Left lobe of liver (tissue), 2 donors: ENCODE results near the gene TMEM217. TPM values are rescaled to one million over a fixed set of nuclear protein-coding genes. Genes with fewer than 3 reads are reported as not detected.
A peak's percentile ranks its signal among the peaks of the same experiment; 100 is the strongest.
"Not testable (repeated sequence)": the region's sequence is repeated elsewhere in the genome, so short reads cannot be mapped to it uniquely, and the experiment has no call there.

Source experiments
- ATAC-seq: fragments of 200-7000 bp; cut with Tn5 transposase; one replicate; pipeline ENCODE4 v1.9.1; 2020; ENCODE audit warnings: mild to moderate bottlenecking, moderate library complexity
- DNase-seq: peaks from one replicate; pipeline ENCODE4 v3.0.0-alpha.2; 2020; ENCODE audit warnings: low spot score
- total RNA-seq: library from RNA; stranded (reverse); gene quantifications from one replicate; pipeline ENCODE4 v1.2.1, GENCODE V29; 2021
- donor health status: DM: no; HTN: no; CAD: no; lungs with moderate emphysema.
- donor health status: DM: no; HTN: yes; CAD: no.

The TMEM217 gene
- total RNA-seq, 1 donor from 2014 or later, result not detected

DNA sequence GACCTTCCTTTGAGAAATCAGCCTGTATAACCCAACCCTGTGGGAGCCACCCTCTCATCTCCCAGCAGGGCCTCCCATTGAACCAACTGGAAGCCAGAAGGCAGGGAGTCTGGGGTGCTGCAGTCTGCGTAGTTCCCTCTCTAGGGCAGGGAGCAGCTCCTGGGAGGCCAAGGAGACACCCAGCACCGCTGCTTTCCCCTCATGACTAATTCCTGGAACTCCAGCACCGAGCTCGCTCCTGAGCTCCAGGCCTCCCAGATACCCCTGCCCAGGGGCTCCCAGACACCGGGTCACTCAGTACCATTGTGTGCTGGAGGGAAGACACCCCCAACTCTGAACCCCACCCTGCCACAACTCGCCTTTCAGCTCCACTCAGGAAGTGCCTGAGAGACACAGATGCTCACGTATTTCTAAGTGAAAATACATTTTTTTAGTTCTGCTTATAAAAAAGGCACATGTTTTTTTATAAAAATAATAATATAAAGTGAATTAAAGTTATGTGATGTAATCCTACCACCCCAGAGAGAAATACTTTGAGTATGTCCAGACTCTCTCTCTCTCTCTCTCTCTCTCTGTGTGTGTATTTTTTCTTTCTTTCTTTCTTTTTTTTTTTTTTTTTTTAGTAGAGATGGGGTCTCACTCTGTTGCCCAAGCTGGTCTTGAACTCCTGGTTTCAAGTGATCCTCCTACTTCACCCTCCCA is 70.5 kb downstream of the TMEM217 start:
- peak; percentile 39 for ATAC-seq
- DNase-seq, result no peak

DNA sequence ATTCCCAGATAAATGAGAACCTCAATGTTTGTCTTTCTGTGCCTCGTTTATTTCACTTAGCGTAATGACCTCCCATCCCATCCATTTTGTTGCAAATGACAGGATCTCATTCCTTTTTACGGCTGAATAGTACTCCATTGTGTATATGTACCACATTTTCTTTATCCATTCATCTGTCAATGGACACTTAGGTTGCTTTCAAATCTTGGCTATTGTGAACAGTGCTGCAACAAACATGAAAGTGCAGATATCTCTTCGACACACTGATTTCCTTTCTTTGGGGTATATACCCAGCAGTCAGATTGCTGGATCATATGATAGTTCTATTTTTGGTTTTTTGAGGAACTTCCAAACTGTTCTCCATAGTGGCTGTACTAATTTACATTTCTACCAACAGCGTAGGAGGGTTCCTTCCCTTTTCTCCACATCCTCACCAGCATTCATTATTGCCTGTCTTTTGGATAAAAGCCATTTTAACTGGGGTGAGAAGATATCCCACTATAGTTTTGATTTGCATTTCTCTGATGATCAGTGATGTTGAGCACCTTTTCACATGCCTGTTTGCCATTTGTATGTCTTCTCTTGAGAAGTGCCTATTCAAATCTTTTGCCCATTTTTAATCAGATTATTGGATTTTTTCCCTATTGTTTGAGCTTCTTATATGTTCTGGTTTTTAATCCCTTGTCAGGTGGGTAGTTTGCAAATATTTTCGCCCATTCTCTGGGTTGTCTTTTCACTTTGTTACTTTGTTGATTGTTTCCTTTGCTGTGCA is 71.8 kb downstream of the TMEM217 start:
- not testable (repeated sequence) for ATAC-seq, DNase-seq

DNA sequence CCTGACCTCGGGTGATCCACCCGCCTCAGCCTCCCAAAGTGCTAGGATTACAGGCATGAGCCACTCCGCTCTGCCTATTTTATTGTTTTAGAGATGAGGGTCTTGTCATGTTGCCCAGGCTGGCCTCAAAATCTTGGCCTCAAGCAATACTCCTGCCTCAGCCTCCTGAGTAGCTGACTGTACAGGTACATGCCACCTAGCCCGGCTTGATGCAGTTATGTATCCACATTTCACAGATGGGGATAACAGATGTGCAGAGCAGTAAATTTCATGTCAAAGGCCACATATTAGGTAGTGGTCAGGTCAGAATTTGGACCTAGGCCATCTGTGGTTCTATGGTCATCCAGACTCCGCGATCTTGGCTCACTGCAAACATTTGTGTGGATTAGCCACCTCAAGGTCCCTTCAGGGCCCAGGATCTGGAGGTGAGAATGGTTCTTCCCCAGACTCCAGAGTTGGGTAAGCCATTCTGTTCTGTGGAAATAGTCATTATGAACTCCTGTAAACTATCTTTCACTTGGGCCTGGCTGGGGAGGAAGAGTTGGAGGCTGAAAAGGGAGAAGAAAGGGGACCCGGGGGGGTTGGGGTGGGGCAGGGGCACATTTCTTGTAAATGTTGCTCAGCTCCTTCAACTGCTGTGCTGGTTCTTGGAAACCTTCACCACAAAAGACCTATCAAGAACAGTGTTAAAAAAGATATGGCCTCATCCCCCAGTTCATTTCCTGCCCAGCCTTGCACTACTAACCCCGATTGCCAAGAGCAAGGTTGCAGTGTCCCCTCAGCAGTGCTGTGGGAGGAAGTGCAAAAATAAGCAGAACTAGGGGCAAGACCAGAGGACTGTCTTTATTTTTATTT is 75.0 kb downstream of the TMEM217 start:
- DNase-seq (no peak), ATAC-seq (peak; percentile 70)

DNA sequence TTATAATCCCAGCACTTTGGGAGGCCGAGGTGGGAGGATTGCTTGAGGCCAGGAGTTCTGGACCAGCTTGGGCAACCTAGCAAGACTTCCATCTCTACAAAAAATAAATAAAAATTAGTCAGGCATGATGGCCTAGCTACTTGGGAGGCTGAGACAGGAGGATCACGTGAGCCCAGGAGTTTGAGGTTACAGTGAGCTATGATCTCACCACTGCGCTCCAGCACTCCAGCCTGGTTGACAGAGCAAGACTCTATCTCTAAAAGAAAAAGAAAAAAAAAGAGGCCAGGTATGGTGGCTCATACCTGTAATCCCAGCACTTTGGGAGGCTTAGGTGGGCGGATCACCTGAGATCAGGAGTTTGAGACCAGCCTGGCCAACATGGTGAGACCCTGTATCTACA is 77.3 kb downstream of the TMEM217 start:
- DNase-seq, result not testable (repeated sequence)

DNA sequence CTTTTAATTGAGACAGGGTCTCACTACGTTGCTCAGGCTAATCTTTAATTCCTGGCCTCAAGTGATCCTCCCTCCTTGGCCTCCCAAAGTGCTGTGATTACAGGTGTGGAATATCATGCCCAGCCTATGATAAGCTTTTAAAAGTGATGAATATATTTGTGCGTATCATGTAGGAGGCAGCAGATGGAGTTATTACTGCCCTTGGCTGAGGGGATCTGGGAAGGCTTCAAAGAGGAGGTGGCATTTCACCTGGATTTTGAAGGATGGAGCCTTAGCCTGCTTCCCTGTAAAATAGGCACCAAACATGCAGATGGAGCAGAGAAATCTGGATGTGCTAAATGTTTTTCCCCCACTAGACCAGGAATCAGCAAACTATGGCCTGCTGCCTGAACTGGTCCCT is 77.9 kb downstream of the TMEM217 start:
- DNase-seq, result no peak
- no peak for ATAC-seq

More for the DNA sequence above, 77.3 kb downstream of the TMEM217 start:
- ATAC-seq, result not testable (repeated sequence)

DNA sequence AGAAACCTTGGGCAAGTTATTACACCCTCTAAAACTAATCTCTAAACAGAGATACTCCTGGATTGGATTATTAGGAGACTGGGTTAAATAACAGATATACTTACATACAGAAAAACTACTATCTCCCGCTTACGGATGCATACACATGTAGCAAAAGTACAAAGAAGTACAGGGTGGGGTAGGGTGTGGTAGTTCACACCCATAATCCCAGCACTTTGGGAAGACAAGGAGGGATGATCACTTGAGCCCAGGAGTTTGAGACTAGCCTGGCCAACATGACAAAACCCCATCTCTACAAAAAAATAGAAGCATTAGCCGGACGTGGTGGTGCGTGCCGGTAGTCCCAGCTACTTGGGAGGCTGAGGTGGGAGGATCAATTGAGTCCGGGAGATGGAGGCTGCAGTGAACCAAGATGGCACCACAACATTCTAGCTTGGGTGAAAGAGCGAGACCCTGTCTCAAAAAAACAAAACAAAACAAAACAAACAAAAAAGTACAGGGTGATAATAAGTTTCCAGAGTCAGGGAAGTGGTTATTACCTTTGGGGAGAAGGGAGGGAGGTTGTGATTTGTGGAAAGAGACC is 79.9 kb downstream of the TMEM217 start:
- ATAC-seq (no peak), DNase-seq (no peak)

DNA sequence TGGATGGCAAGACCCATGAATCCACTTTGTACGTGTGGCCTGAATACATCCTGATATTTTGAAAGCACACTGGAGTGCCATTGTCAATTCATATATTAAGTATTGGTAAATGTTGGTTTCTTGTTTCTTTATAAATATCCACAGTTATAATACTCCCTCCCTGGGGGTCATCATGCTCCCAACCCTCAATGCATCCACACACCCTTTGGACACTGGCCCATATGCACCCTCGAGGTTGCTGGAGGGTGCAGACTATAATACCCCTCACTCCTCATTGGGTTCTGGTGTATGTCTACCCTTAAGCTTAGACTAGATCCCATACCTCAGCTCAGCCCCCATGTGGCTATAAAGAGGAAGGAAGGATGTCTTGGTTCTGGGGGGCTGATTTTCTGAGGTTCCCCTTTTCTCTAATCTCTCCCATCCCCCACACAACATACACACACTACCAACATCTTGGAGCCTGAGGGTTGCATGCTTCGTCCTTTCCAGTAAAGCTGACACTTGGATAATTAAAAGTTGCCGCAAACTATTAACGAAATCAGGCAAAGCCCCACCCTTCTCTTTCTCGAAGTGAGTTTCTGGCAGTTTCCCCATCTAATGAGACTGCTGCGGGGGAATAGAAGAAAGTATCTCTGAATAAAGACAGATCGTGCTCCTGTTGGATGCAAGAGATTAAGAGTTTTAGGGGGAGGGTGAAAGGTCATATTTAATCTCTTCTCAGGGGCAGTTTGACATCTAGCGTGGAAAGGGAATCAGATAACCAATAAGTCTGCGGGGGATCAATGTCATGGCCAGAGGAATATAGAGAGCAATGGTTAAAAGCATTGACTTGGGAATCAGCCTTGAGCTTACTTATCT is 80.6 kb downstream of the TMEM217 start:
- ATAC-seq (no peak), DNase-seq (no peak)

DNA sequence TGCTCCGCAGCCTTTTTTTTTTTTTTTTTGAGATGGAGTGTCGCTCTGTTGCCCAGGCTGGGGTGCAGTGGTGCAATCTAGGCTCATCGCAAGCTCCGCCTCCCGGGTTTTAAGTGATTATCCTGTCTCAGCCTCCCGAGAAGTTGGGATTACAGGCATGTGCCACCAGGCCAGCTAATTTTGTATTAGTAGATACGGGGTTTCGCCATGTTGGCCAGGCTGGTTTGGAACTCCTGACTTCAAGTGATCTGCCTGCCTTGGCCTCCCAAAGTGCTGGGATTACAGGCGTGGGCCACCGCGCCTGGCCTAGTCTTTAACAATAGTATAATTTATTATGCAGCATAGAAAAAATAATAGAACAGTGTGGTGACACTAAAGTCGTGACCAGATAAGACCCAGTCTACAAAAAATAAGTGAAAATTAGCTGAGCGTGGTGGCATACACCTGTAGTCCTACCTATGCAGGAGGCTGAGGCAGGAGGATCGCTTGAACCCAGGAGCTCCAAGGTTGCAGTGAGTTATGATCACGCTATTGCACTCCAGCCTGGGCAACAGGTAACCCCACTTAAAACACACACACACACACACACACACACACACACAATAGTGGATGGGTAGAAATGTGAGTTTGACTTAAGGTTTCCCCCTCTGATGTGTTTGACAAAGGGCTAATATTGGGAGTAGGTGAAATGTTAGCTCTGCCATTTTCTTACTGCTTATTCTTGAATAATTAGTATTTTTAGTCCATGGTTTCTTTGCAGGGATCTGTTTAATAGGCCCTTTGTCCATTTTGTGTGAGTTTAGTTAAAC is 81.5 kb downstream of the TMEM217 start:
- DNase-seq, result no peak

DNA sequence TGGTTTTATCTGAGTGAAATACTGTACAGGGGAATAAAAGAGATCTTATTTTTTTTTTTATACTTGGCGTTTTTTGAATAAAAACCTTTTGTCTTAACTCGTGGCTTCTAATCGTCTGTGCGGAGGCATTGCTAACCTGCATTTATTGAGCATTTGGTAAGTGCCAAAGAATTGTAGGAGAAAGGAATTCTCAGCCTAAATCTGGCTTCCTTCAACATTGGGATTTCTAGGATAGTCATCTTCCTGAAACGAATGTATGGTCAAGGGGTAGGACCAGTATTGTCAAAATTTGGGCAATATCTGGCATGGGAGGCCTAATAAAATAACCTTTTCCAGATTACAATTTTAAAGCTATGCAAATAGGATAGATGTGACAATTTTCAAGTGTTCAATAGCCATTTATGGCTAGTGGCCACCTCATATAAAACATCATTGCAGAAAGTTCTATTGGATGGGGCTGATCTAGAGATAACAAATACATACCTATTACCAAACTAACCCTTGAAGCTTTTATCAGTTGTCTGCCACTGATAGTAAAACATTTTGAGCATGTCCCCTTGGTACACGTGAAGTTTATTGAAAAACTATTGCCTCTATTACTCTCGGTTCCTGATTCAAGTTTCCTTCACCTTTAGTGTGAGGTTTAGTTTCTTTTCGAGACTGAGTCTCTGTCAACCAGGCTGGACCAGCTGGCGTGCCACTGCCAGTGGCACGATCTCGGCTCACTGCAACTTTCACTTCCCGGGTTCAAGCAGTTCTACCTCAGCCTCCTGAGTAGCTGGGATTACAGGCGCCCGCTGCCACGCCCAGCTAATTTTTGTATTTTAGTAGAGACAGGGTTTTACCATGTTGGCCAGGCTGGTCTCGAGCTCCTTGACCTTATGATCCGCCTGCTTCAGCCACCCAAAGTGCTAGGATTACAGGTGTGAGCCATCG is 82.3 kb downstream of the TMEM217 start:
- ATAC-seq (no peak), DNase-seq (no peak)

More for the DNA sequence above, 81.5 kb downstream of the TMEM217 start:
- no peak for ATAC-seq

DNA sequence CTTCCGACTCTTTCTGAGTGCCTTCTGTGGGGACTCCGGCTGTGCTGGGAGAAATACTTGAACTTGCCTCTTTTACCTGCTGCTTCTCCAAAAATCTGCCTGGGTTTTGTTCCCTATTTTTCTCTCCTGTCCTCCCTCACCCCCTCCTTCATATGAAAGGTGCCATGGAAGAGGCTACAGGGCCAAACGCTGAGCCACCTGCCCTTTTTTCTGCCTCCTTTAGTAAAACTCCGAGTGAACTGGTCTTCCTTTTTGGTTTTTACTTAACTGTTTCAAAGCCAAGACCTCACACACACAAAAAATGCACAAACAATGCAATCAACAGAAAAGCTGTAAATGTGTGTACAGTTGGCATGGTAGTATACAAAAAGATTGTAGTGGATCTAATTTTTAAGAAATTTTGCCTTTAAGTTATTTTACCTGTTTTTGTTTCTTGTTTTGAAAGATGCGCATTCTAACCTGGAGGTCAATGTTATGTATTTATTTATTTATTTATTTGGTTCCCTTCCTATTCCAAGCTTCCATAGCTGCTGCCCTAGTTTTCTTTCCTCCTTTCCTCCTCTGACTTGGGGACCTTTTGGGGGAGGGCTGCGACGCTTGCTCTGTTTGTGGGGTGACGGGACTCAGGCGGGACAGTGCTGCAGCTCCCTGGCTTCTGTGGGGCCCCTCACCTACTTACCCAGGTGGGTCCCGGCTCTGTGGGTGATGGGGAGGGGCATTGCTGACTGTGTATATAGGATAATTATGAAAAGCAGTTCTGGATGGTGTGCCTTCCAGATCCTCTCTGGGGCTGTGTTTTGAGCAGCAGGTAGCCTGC is 83.2 kb downstream of the TMEM217 start:
- ATAC-seq, result no peak
- no peak for DNase-seq

DNA sequence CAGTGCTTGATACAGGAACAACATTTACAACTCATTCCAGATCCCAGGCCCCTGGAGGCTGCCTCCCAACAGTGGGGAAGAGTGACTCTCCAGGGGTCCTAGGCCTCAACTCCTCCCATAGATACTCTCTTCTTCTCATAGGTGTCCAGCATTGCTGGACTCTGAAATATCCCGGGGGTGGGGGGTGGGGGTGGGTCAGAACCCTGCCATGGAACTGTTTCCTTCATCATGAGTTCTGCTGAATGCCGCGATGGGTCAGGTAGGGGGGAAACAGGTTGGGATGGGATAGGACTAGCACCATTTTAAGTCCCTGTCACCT is 83.8 kb downstream of the TMEM217 start:
- DNase-seq (no peak), ATAC-seq (no peak)

DNA sequence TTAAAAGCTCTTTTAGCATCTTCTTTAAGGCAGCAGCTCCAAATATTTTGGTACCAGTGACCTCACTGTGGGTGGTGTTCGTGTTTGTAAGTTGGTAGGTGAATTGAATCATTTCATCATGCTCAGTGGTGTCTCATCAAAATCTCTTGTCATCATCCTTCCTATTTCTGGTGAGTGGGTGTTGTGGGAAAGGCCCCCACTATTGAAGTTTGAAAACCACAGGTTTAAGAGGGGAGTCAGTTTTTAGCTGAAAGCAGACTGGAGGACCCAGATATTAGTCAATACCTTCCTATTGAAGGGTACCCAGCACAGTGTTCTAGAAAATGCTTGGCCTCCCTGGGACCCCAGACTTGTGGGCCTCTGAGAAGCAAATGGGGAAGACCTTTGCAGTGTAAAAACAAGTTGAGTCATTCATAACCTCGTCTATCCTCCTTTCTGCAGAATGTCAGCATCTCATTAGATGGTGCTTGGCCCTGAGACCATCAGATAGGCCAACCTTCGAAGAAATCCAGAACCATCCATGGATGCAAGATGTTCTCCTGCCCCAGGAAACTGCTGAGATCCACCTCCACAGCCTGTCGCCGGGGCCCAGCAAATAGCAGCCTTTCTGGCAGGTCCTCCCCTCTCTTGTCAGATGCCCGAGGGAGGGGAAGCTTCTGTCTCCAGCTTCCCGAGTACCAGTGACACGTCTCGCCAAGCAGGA is 84.3 kb downstream of the TMEM217 start:
- no peak for DNase-seq
- ATAC-seq, result no peak

DNA sequence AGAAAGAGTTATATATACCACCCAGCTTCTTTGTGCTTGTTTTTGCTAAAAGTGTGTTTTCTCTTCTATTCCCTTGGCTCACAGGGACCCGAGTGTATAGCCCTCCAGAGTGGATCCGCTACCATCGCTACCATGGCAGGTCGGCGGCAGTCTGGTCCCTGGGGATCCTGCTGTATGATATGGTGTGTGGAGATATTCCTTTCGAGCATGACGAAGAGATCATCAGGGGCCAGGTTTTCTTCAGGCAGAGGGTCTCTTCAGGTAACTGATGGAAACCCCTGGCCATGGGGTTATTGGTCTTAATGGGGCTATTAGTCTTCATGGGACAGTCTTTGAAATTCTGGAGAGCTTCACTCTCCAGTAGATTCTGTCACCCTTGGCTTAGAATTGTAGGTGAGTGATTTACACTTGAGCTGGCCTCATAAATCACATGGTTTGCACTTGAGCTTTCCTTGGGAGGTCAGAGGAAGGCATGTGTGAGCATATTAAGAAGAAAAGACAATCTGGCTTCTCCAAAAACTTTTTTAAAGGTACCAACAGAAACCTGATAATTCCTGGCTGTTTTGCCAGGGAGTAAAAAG is 84.9 kb downstream of the TMEM217 start:
- ATAC-seq (no peak), DNase-seq (no peak)

DNA sequence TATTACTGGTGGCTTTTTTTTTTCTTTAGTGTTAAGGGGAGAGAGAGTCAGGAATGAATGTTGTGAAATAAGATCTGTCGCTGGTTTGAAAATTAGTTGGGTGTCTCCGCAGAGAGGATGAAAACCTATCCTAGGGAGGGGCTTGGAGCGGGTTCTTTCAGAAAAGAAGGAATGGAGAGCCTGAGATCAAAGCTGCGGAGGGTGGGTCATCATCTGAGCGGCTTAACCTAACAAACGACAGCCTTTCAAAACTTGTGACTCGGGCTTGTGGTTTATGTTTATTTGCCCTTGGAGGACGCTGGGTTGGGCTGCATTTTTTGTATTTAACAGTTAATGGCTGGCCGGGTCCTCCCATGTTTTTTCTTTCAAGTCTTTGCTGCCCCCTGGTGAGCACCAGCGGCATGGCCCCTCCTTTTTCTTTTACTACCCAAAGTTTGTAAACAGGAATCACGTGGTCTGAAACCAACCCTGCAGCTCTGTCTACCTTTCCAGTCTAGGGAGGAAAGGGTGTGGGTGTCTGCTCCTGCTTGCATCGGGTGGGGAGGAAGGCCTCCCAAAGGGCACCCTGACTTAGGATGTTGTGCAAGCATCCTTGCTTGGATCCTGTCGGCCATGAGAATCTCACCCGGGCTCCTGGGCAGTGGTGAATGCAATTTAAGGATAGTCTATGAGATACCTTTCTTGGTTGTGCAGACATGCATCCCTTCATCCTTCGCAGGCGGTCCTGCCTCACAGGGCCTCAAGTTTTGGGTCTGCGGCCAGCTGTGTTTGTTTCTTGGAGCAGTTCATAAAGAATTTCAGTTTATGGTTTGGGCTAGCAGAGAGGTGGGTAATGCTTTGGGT is 85.8 kb downstream of the TMEM217 start:
- peak; percentile 90 for DNase-seq
- peak; percentile 47 for ATAC-seq

DNA sequence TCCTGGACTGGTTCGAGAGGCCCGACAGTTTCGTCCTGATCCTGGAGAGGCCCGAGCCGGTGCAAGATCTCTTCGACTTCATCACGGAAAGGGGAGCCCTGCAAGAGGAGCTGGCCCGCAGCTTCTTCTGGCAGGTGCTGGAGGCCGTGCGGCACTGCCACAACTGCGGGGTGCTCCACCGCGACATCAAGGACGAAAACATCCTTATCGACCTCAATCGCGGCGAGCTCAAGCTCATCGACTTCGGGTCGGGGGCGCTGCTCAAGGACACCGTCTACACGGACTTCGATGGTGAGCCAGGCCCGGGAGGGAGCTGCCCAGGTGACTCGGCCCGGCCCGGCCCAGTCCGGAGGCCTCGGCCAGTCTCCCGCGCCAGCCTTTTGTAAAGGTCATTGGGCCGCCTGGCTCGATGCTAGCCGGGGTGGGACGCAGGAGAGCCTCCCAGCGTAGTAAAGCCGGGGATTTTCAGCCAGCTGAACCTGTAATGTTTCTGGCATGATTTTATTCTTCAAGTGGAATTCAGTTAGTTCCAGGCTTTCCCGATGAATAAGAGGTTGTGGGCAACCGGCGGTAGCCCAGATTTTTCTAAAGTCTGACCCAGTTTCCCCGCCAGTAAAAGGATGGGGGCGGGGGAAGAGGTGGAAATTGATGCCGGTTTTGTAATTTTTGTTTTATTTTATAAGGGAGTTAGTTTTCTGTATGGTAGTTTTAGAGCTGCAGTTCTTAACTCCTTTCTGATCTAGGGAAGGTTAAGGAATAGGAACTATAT is 86.6 kb downstream of the TMEM217 start:
- ATAC-seq, result peak; percentile 50
- DNase-seq, result peak; percentile 82
